Mucosa of descending colon (tissue), 3 donors: ENCODE results near the gene FHIT. TPM values are rescaled to one million over a fixed set of nuclear protein-coding genes. Genes with fewer than 3 reads are reported as not detected.

Source experiments
- ATAC-seq: fragments of 200-7000 bp; cut with Tn5 transposase; one replicate; pipeline ENCODE4 v1.9.1; 2020; ENCODE audit warnings: mild to moderate bottlenecking, moderate library complexity
- DNase-seq, 3 donors: peaks; one replicate each; pipeline ENCODE4 v3.0.0-alpha.2; 2020
- H3K36me3 ChIP-seq: fragments of 200-600 bp; one replicate; pipeline ENCODE4 v1.8.0; 2021; ENCODE audit warnings: low read depth, mild to moderate bottlenecking
- H3K4me1 ChIP-seq: fragments of 200-600 bp; one replicate; pipeline ENCODE4 v1.8.0; 2021; ENCODE audit warnings: low read depth, mild to moderate bottlenecking
- H3K4me3 ChIP-seq: fragments of 200-600 bp; one replicate; pipeline ENCODE4 v1.8.0; 2021; ENCODE audit warnings: mild to moderate bottlenecking
- H3K9me3 ChIP-seq: fragments of 200-600 bp; one replicate; pipeline ENCODE4 v1.8.0; 2021; ENCODE audit warnings: mild to moderate bottlenecking
- intact Hi-C, 2 donors: fragments of 100-400 bp; cut with DNase I in 1 of 2; cut with micrococcal nuclease in 1 of 2; formaldehyde crosslinking; loops; one replicate each; pipeline versions ENCODE4 v1.11.0 to v1.11.1; 2022; cut with DNase I, micrococcal nuclease
- total RNA-seq, 3 donors: library from RNA; stranded (reverse); fragmentation: NEBNext Ultra II Directional in 2 of 3; extraction: Animal tissue kit (Norgen Biotek cat#: 25700) in 2 of 3; gene quantifications; one replicate each; pipeline versions ENCODE4 v1.2.1 to v1.2.4, GENCODE V29; 2021 to 2023
- TF ChIP-seq, protein P1 (sequence below): fragments of 200-600 bp; IDR thresholded peaks from one replicate; pipeline ENCODE4 v1.8.0; 2022; ENCODE audit warnings: antibody characterized with exemption, mild to moderate bottlenecking
- donor health status: DM: no; HTN: no; CAD: no; lungs with moderate emphysema.
- donor health status: DM: no; HTN: no; CAD: no.
- donor health status: DM: no; HTN: yes; CAD: no.

Gene FHIT
- total RNA-seq, 3 donors from 2014 or later = 8.9 to 20.7 (median 18.6) TPM

- intact Hi-C loops = no loop called here
- ATAC-seq (no peak), DNase-seq (no peak)
- TF ChIP-seq, protein P1, sequence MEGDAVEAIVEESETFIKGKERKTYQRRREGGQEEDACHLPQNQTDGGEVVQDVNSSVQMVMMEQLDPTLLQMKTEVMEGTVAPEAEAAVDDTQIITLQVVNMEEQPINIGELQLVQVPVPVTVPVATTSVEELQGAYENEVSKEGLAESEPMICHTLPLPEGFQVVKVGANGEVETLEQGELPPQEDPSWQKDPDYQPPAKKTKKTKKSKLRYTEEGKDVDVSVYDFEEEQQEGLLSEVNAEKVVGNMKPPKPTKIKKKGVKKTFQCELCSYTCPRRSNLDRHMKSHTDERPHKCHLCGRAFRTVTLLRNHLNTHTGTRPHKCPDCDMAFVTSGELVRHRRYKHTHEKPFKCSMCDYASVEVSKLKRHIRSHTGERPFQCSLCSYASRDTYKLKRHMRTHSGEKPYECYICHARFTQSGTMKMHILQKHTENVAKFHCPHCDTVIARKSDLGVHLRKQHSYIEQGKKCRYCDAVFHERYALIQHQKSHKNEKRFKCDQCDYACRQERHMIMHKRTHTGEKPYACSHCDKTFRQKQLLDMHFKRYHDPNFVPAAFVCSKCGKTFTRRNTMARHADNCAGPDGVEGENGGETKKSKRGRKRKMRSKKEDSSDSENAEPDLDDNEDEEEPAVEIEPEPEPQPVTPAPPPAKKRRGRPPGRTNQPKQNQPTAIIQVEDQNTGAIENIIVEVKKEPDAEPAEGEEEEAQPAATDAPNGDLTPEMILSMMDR = no peak
- Histone ChIP-seq H3K4me3 (no peak overlapping the region), H3K9me3 (no peaks in the 10 kb centered on the region), H3K36me3 (no peaks in the 10 kb centered on the region), H3K4me1 (no peaks in the 10 kb centered on the region)
Measured at GRCh38 chr3:60250206-60250605, 1001.0 kb downstream of the FHIT start.

GRCh38 chr3:60246361-60246760 lies 1004.9 kb downstream of the FHIT start:
- TF ChIP-seq, protein P1 = no peak
- intact Hi-C loops = no loop called here
- no peak for ATAC-seq
- no peak for DNase-seq
- Histone ChIP-seq H3K4me3 (no peak overlapping the region), H3K4me1 (no peaks in the 10 kb centered on the region), H3K36me3 (no peaks in the 10 kb centered on the region), H3K9me3 (no peaks in the 10 kb centered on the region)

GRCh38 chr3:60243456-60243855 lies 1007.8 kb downstream of the FHIT start:
- Histone ChIP-seq H3K4me3 (no peak overlapping the region), H3K4me1 (peaks cover 10% of the 10 kb centered on the region), H3K9me3 (no peaks in the 10 kb centered on the region), H3K36me3 (no peaks in the 10 kb centered on the region)
- ATAC-seq = no peak
- no peak for DNase-seq
- intact Hi-C loops = no loop called here
- TF ChIP-seq, protein P1 = no peak

GRCh38 chr3:60240492-60240891 lies 1010.8 kb downstream of the FHIT start:
- peak; percentile 99 for ATAC-seq

GRCh38 chr3:60238550-60238949 lies 1012.7 kb downstream of the FHIT start:
- no peak for DNase-seq
- Histone ChIP-seq H3K4me3 (no peak overlapping the region), H3K4me1 (peaks cover 10% of the 10 kb centered on the region), H3K36me3 (no peaks in the 10 kb centered on the region), H3K9me3 (no peaks in the 10 kb centered on the region)
- no peak for ATAC-seq
- intact Hi-C loops = no loop called here
- TF ChIP-seq, protein P1 = no peak

More at GRCh38 chr3:60240492-60240891, 1010.8 kb downstream of the FHIT start:
- no peaks in the 10 kb centered on the region for H3K36me3 ChIP-seq
- no peaks in the 10 kb centered on the region for H3K9me3 ChIP-seq
- H3K4me3 ChIP-seq = no peak overlapping the region
- H3K4me1 ChIP-seq = peaks cover 10% of the 10 kb centered on the region
- TF ChIP-seq, protein P1 = no peak
- peak in 1 of 3 donors; percentile 61 for DNase-seq
- intact Hi-C loops = no loop called here

DNA sequence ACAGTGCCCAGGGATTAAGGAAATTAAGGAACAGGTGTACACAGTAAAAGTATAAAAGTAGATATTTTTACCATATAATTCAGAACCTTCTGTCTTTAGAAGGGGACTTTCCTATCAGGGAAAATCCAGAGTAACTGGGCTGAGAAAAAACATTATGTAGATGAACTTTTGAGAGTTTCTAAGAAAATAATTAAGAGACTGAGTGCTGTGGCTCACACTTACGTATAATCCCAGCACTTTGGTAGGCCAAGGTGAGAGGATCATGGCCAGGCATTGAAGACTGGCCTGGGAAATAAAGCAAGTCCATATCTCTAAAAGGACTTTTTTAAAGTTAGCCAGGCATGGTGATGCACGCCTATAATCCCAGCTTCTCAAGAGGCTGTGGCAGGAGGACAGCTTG lies 1021.8 kb downstream of the FHIT start:
- no peak for ATAC-seq
- intact Hi-C loops = no loop called here

More for the DNA sequence above, 1021.8 kb downstream of the FHIT start:
- no peaks in the 10 kb centered on the region for H3K4me1 ChIP-seq
- H3K9me3 ChIP-seq = no peaks in the 10 kb centered on the region
- H3K36me3 ChIP-seq = no peaks in the 10 kb centered on the region
- no peak for DNase-seq
- TF ChIP-seq, protein P1 = no peak
- H3K4me3 ChIP-seq = no peak overlapping the region
